Measurements from ENCODE around the gene WDR72. TPM values are rescaled to one million over a fixed set of nuclear protein-coding genes. Genes with fewer than 3 reads are reported as not detected.
A peak's percentile ranks its signal among the peaks of the same experiment; 100 is the strongest.
"Not testable (repeated sequence)": the region's sequence is repeated elsewhere in the genome, so short reads cannot be mapped to it uniquely, and the experiment has no call there.

Gene WDR72
- total and polyA plus RNA-seq, 4 donors, result 0.10 to 0.97 (median 0.45) TPM

DNA sequence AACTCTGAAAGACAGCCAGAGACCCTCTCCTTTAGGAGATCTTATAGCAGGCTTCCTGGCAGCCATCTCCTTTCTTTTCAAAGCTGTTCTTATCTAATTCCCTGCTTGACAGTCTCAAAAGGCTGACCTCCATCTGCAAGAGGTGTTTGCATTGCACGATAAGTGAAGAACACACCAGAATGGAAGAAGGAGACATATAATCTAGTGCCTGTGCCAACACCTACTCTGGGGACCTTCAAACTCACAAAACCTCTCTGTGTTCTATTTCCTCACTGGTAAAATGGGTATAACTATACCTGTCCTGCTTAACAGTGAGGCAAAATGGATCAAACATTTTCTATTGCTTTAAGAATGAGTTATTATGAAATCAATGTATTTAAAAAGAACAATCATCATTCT lies 65.0 kb downstream of the WDR72 start:
- H3K9me3 ChIP-seq (ENCODE audit: control insufficient read depth in 4 of 4, insufficient read depth in 3 of 4, low read length in 3 of 4), result peaks cover 0 to 2% (median 0%) of the 10 kb centered on the region in 4 donors
- TF ChIP-seq, protein P1, sequence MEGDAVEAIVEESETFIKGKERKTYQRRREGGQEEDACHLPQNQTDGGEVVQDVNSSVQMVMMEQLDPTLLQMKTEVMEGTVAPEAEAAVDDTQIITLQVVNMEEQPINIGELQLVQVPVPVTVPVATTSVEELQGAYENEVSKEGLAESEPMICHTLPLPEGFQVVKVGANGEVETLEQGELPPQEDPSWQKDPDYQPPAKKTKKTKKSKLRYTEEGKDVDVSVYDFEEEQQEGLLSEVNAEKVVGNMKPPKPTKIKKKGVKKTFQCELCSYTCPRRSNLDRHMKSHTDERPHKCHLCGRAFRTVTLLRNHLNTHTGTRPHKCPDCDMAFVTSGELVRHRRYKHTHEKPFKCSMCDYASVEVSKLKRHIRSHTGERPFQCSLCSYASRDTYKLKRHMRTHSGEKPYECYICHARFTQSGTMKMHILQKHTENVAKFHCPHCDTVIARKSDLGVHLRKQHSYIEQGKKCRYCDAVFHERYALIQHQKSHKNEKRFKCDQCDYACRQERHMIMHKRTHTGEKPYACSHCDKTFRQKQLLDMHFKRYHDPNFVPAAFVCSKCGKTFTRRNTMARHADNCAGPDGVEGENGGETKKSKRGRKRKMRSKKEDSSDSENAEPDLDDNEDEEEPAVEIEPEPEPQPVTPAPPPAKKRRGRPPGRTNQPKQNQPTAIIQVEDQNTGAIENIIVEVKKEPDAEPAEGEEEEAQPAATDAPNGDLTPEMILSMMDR (IDR thresholded peaks at IDR 0.05; ENCODE audit: control extremely low read depth, extremely low read depth), result no peak
- no peak for ATAC-seq (ENCODE audit: insufficient read depth, low FRiP score)

DNA sequence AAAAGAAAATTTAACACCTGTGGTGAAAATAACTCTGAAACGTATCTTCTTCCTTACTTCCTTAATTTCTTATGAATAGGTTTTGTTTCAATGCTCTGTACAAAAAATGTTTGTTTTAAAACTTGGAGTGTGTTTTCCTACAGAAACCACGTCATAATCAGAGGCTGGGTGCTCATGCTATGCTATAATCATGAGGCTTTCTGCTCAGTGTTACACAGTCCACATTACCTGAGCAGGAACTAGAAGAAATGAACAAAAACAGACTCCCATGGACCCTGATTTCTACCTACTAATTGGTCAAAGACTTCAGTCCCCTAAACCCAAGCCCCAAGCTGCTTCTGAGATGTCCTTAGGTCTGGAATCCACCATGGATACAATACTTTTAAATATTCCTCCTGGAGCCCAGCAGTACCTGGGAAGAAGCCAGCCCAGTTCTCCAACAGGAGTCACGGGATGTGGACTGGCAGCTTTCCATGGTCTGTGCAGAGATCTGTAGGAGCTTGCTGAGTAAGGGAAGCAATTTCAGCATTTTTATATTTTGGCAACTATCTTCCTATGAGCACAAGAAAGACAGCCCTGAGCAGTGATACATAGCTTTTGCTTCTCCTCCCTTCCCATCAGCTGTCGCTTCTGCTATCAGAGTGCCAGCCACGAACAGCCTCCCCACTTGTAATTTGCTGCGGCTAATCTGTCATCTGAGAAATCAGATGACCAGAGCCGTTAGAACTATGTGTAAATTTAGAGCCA lies 65.6 kb downstream of the WDR72 start:
- Histone ChIP-seq H3K9ac (ENCODE audit: insufficient read depth in 1 of 2, low read length in 2 of 2) (no peak overlapping the region), H3K27me3 (ENCODE audit: control insufficient read depth in 3 of 3, insufficient read depth in 3 of 3, low read length in 2 of 3) (no peaks in the 10 kb centered on the region), H3K27ac (ENCODE audit: low read depth in 1 of 2, low read length in 1 of 2) (no peak overlapping the region), H3K4me3 (no peak overlapping the region), H3K36me3 (ENCODE audit: control insufficient read depth in 4 of 4, insufficient read depth in 4 of 4, low read length in 4 of 4) (no peaks in the 10 kb centered on the region), H3K9me3 (ENCODE audit: control insufficient read depth in 4 of 4, insufficient read depth in 3 of 4, low read length in 3 of 4) (peaks cover 0 to 2% (median 0%) of the 10 kb centered on the region in 4 donors), H3K4me1 (ENCODE audit: control insufficient read depth in 5 of 5, insufficient read depth in 5 of 5, low read length in 5 of 5) (peaks cover 0 to 6% (median 0%) of the 10 kb centered on the region in 5 donors)
- ATAC-seq (ENCODE audit: insufficient read depth, low FRiP score) (no peak), DNase-seq (peak in 2 of 3 donors; percentile 7 to 55)
- TF ChIP-seq, protein P1 (IDR thresholded peaks at IDR 0.05; ENCODE audit: control extremely low read depth, extremely low read depth), result no peak
- WGBS, 2 donors, result 24 to 46% methylated on average over 7 of the region's 7 CpGs

More for the DNA sequence above, 65.0 kb downstream of the WDR72 start:
- Histone ChIP-seq H3K27ac (ENCODE audit: low read depth in 1 of 2, low read length in 1 of 2) (no peak overlapping the region), H3K27me3 (ENCODE audit: control insufficient read depth in 3 of 3, insufficient read depth in 3 of 3, low read length in 2 of 3) (no peaks in the 10 kb centered on the region), H3K36me3 (ENCODE audit: control insufficient read depth in 4 of 4, insufficient read depth in 4 of 4, low read length in 4 of 4) (no peaks in the 10 kb centered on the region), H3K4me1 (ENCODE audit: control insufficient read depth in 5 of 5, insufficient read depth in 5 of 5, low read length in 5 of 5) (peaks cover 0 to 6% (median 0%) of the 10 kb centered on the region in 5 donors), H3K4me3 (no peak overlapping the region), H3K9ac (ENCODE audit: insufficient read depth in 1 of 2, low read length in 2 of 2) (no peak overlapping the region)
- no peak for DNase-seq
- 43 to 74% methylated on average over 1 of the region's 1 CpG for WGBS, 2 donors

DNA sequence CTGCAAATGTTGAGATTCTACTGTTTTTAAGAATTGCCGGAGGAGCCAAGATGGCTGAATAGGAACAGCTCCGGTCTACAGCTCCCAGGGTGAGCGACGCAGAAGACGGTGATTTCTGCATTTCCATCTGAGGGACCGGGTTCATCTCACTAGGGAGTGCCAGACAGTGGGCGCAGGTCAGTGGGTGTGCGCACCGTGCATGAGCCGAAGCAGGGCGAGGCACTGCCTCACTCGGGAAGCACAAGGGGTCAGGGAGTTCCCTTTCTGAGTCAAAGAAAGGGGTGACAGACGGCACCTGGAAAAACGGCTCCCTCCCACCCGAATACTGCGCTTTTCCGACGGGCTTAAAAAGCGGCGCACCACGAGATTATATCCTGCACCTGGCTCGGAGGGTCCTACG lies 75.3 kb downstream of the WDR72 start:
- not testable (repeated sequence) for DNase-seq; H3K27me3 ChIP-seq (ENCODE audit: control insufficient read depth in 3 of 3, insufficient read depth in 3 of 3, low read length in 2 of 3); H3K36me3 ChIP-seq (ENCODE audit: control insufficient read depth in 4 of 4, insufficient read depth in 4 of 4, low read length in 4 of 4); ATAC-seq (ENCODE audit: insufficient read depth, low FRiP score); H3K9me3 ChIP-seq (ENCODE audit: control insufficient read depth in 4 of 4, insufficient read depth in 3 of 4, low read length in 3 of 4); H3K27ac ChIP-seq (ENCODE audit: low read depth in 1 of 2, low read length in 1 of 2); H3K4me1 ChIP-seq (ENCODE audit: control insufficient read depth in 5 of 5, insufficient read depth in 5 of 5, low read length in 5 of 5); H3K9ac ChIP-seq (ENCODE audit: insufficient read depth in 1 of 2, low read length in 2 of 2); H3K4me3 ChIP-seq
- WGBS, 2 donors, result 88 to 93% methylated on average over 21 to 23 of the region's 23 CpGs

DNA sequence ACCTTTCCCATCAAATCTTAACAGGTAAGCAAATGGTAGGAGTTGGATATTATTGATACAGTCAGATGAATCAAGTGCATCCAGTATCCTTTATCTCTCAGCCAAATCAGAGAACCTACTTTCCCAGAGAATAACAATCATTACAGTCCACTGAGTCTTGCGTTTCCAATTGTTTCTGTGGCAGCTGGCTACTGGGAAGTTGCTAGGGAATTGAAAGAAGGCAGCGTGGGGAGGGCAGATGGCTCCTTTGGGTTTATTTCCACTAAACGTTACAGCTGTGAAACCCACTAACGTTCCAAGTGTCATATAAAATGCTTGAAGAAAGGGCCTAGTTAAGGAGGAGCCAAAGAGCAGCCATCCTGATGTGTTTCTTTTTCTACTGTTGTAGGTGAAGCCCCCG lies 78.4 kb downstream of the WDR72 start:
- 78 to 87% methylated on average over 5 of the region's 5 CpGs for WGBS, 2 donors
- no peak overlapping the region for H3K4me3 ChIP-seq
- no peaks in the 10 kb centered on the region for H3K9me3 ChIP-seq (ENCODE audit: control insufficient read depth in 4 of 4, insufficient read depth in 3 of 4, low read length in 3 of 4)
- H3K27ac ChIP-seq (ENCODE audit: low read depth in 1 of 2, low read length in 1 of 2), result no peak overlapping the region
- H3K36me3 ChIP-seq (ENCODE audit: control insufficient read depth in 4 of 4, insufficient read depth in 4 of 4, low read length in 4 of 4), result no peaks in the 10 kb centered on the region
- no peak for ATAC-seq (ENCODE audit: insufficient read depth, low FRiP score)
- TF ChIP-seq, protein P1 (IDR thresholded peaks at IDR 0.05; ENCODE audit: control extremely low read depth, extremely low read depth), result no peak
- no peaks in the 10 kb centered on the region for H3K4me1 ChIP-seq (ENCODE audit: control insufficient read depth in 5 of 5, insufficient read depth in 5 of 5, low read length in 5 of 5)
- no peak overlapping the region for H3K9ac ChIP-seq (ENCODE audit: insufficient read depth in 1 of 2, low read length in 2 of 2)
- no peak for DNase-seq
- no peaks in the 10 kb centered on the region for H3K27me3 ChIP-seq (ENCODE audit: control insufficient read depth in 3 of 3, insufficient read depth in 3 of 3, low read length in 2 of 3)

Measured in lung (tissue), 12 donors.